SIG-M5 (cell line): ENCODE data around the gene SLC15A1.
"Not testable (repeated sequence)": the region's sequence is repeated elsewhere in the genome, so short reads cannot be mapped to it uniquely, and the experiment has no call there.

Source experiments
- DNase-seq: peaks from one replicate; lab custom pipeline; 2025; lab: John Stamatoyannopoulos, UW

The SLC15A1 gene

DNA sequence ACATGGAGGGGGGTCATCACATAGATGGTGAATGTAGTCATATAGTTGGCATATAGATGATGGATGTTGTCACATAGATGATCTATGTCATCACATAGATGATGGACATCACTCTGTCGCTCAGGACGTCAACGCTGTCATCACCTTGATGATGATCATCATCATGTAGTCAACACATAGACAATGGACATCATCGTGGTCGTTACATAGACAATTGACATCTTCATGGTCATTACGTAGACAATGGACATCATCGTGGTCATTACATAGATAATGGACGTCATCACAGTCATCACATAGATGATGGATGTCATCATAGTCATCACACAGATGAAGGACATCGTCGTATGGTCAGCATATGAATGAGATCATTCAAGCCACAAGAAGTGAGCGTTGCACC is 28.6 kb upstream of the SLC15A1 start:
- no peak for DNase-seq

DNA sequence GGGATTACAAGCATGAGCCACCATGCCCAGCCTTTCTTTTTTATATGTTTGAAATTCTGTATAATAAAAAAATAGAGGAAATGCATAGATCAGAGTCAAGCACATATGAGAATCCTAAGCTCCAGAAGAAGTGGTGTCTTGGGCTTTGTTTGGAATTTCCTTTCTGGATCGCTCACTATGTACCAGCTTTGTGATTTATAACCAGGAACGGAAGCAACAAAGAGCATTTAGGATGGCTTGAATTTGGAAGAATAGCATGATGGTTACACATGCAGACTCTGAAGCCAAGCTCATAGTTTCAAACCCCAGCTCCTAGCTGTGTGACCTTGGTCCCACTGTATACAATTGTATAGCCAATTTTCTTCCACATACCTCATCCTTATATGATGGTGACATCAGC is 28.0 kb upstream of the SLC15A1 start:
- no peak for DNase-seq

DNA sequence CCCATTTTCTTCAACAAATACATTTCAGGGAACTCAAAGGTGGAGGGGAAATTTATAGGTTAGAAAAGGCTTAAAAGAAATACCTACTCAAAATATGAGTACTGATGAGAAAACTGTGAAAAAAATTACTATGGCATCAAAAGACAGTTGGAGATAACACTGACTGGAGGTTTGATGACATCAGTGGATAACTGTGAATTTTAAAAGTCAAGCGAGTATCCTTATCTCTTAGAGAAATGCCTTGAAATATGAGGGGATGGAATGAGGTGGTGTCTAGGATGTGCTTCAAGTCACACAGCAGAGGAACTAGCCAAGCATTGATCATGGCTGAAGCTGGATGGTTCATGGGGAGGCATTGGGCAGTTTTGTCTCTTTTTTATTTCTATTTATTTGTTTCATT is 27.2 kb upstream of the SLC15A1 start:
- DNase-seq: no peak

DNA sequence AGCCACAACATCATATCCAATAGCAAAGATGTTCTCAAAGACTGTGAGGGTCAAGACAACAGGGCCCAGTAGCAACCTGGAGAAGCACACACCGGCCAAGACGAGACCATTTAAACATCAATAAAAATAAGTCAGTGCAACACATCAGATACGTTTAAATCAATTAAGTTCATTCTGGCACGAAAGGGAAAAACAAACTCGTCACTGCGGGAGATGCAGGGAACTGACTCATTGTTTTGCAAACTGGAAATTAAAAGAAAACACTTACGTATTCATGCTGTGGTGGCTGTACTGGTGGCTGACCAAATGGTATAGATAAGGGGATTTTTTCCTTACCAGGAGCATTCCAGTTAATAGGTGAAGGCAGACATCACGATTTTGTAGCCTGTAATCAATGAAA is 26.3 kb upstream of the SLC15A1 start:
- DNase-seq: no peak

DNA sequence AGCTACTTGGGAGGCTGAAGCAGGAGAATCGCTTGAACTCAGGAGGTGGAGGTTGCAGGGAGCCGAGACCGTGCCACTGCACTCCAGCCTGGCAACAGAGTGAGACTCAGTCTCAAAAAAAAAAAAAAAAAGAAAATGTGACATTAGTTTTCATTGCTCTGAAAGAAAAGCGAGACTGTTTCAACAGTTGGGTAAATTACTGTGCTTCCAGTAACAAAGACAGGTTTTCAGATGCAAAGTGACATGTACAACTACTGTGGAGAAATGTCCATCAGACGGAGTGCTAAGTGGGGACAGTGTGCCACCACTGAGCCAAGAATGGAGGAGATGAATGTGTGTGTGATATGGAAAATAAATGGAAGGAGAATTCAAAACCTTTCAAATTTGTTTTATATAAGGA is 24.2 kb upstream of the SLC15A1 start:
- DNase-seq: no peak

DNA sequence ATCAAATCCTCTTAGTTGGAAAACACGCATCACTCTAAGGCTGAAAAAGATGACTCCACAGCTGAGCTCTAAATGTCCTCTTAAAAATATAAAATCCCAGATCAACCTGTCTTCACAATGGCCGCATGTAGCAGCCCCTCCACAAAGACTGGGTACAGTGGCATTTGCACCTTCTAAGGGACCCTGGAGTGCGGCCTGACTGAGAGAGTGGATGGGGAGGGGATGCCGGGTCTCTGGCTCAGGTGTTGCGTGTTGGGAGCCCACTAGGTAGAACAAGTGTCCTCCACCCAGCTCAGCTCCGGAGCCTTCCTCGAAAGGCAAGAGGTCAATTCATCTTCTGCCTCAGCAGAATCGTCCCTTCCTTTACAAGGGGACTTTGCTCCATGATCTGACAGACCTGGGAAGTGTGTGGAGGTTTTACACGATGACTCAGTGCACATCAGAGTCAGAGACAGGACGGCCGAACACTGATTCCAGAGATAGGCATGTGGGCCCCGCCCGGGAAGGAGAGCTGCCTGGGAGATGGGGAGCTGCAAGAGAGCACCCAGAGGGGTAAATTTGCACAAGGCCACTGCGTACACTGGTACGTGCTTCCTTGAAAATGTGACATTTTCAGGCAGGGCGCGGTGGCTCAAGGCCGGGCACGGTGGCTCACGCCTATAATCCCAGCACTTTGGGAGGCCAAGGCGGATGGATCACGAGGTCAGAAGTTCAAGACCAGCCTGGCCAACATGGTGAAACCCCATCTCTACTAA is 23.5 kb upstream of the SLC15A1 start:
- no peak for DNase-seq

DNA sequence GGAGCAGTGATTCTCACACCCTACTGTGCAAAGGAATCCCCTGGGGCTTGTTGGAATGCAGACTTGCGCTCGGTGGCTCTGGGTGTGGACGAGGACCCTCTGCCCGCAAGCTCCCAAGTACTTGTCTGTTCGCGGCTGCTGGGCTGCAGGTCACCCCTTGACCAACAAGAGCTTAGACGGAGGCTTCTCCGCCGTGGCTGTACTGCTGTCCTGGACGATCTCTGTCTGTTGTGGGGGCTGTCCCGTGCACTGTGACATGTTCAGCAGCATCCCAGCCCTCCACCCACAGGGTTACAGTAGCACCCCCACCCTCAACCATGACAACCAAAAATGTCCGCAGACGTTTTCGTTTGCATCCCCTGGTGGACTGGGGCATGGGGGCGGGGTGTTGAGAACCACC is 22.9 kb upstream of the SLC15A1 start:
- DNase-seq: no peak

DNA sequence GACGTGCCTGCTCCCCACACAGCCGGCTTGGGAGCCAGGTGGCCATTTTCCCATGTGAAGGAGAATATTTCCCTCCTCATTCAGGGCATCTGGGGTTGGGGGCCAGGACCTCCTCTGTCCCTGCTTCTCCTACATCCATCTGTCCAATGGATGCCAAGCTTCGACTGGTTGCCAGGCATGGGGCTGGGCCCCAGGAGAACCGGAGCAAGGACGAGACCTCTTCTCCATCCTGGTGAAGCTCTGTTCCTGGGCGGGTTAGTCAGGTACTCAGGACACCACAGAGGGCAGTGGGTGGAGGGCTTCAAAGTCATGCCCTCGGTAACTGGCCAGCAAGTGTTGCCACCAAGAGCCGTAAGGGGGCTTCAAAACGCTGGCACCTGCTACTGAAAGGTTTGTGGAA is 22.3 kb upstream of the SLC15A1 start:
- DNase-seq: no peak

DNA sequence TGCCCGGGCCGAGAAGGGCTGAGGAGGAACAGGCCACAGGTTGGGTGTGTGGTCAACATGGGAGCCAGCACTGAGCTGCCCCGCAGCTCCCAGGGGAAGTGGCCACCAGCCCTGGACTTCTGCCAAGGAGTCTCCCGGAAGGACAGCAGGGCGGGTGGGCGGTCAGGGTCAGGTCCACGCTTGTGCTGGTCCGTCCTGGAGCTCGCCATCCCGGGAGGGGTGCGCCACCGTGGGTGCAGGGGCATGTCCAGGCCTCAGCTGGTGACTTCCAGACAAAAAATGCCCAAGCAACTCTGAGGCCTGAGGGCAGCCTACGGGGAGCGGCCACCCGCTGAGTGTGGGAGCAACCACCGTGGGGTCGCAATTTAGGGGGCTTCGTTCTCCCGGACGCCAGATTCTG is 21.4 kb upstream of the SLC15A1 start:
- no peak for DNase-seq

DNA sequence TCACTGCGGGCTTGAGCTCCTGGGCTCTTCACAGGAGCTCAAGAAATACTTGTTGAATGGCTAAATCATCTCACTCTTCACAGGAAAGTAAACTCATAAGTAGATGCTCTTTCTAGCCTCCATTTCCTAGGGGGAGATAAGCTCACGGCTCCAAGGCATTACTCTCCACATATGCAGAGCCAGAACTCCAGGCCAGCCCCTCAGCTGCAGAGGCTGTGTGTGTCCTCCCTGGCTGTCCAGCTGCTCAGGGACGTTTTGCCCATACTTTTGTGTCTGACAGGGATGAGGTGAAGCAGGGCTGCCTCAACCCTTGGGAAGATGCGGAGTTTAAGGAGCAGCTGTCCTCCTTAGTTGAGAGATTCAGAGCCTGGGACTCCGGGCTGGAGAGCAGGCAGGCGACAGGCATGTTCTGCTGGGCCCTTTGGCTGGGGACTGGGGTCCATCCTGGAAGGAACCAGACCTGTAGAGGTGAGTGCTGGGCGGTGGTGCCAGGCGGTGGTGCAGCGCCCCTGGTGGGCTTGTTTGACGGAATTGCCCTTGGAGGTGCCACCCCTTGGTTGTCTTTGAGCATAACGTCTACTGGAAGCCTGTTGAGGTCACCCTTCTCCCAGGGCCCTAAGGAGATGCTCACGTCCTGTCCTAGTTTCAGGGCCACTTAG is 20.5 kb upstream of the SLC15A1 start:
- DNase-seq: no peak

DNA sequence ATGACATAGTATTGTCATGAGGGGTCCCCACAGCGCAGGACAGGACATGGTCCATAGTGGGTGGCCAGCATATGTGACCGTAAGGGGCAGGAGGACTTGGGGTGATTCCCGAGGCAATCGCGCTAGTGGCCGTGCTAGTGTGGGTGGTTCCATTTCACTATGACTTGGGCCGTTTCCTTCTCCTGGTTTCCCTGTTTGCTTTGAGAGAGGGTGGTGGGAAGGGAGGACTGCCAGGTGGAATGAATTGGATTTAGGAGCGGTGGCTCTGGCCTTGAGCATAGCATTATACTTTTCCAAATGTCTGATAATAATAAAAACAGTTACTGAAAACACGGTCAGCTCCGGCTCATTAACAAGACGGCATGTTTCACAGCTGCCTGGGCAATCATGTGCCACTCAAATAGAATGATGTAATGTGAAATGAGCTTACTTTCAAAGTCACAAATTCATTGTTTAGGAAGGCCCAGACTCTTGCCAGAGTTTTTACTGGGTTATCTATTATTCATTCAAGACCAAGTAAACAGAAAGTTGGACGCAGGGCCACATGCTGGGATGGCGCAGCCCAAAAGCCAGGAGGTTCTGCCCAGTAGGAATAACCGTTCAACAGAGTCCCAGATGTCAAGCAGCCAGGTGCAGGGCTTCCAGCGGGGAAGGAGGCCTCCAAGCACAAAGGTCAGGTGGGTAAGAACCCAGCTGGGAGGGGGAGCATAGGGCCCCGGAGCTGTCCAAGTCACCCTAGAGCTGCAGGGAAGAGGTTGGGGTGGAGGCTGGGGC is 19.6 kb upstream of the SLC15A1 start:
- no peak for DNase-seq

DNA sequence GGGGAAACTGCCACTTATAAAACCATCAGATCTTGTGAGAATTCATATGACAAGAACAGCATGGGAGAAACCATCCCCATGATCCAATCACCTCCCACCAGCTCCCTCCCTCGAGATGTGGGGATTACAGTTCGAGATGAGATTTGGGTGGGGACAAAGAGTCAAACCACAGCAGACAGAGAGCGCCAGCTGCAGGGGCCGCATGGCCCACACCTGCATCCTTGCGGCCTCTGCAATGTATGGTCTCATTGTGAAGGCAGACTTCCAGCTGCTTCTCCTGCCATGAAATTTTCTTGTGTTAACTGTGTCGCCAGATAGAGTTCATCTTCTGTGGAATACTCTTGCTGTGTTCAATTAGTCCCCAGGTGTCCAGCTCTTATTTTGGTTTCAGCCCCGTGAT is 17.3 kb upstream of the SLC15A1 start:
- no peak for DNase-seq

DNA sequence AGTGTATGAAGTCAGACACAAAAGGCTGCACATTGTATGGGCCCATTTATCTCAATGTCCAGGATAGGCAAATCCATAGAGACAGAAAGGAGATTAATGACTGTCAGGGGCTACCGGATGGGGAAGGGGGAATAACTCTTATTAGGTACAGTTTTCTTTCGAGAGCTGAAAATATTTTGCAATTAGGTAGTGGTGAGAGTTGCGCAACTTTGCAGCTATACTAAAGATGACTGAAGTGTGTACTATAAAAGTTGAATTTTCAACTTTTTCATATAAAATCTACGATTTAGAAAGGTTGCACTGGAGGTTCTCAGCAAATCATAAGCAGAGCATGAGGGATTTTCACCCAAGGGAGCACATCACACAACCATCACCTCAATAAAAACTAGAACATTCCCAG is 16.1 kb upstream of the SLC15A1 start:
- DNase-seq: no peak

DNA sequence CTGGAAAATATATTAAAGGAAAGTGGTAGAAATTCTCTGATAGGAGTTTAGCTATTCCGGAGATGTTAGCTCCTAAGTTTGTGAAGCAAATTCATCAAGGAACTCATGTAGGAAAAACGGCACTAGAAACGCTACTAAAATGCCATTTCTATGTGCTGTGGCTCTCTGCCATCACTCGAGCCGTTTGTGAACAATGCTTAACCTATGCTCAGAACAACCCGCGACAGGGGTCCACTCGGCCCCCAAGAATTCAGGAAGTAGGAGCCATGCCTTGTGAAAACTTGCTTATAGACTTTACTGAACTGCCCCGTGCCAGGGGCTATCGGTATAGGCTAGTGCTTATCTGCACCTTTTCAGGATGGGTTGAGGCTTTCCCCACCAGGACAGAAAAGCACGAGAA is 14.2 kb upstream of the SLC15A1 start:
- DNase-seq: no peak

DNA sequence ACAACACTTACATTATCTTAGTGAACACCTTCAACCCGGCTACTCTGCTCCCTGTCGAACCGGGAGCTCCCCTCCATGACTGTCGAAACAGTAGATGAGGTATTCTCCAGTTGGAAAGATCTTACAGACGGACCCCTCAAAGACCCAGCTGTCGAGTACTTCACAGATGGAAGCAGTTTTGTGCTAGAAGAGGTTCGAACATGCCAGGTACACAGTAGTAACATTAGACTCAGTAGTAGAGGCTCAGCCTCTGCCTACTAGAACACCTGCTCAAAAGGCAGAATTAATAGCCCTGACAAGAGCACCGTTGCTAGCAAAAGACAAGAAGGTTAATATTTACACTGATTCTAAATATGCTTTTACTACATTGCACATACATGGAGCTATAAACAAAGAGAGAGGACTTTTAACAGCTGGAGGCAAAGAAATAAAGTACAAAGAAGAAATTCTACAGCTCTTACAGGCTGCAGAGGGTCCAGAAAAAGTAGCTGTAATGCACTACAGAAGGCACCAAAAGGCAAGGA is 13.6 kb upstream of the SLC15A1 start:
- DNase-seq: no peak

DNA sequence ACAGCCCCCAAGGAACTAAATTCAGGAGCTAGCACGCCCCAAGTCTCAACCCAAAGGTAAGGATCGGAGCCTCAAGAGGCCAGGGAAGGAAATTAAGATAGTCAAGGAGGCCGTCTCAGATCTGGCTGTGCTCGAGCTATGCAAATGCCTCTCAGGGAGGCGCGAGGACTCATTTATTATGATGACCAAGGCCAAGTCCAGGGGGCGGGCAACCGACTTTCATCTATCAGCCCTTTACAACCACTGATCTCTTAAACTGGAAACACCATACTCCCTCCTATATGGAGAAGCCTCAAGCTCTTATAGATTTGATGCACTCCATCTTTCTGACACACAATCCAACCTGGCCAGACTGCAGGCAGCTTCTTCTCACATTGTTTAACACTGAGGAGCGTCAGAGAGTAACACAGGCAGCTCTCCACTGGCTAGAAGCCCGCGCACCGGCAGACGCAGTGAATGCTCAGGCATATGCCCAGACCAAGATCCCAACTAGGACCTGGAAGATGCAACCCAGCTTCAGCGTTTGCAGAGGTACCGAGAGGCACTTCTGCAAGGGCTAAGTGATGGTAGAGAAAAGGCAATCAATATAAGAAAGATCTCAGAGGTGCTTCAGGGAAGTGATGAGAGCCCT is 9.6 kb upstream of the SLC15A1 start:
- no peak for DNase-seq

DNA sequence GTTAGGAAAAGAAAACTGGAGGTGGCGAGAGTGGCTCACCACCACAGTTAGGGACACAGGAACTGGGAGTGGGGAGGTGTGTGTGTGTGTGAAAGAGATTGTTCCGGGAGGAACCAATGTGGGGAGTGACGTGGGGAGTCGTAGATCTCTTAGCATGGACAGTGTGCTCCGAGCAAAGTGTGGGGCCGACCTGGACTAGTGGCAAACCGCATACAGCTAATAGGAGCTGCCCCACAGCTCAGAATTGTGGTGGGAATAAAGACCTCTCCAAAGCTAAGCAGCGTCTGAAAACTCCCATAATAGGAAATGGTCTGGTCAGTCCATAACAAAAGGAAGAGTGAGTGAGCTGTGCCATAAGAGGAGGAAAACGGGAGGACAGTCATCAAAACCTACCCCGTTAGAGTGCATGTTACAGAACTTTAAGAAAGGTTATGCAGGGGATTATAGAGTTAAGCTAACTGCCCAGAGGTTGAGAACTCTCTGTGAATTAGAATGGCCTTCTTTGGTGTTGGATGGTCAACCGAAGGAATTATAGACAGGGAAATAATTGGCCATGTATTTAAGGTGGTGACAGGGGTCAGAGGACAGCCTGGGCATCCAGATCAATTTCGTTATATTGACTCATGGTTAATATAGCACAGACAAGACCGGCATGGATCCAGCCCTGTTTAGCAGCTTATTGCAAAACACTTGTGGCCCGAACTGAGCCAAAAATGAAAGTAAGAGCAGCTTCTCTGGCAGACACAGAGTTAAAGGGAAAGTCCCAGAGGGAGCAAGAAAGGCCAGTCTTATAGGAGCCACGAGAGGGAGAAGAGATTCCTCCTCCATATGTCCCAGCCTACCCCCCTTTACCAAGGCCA is 8.9 kb upstream of the SLC15A1 start:
- no peak for DNase-seq

DNA sequence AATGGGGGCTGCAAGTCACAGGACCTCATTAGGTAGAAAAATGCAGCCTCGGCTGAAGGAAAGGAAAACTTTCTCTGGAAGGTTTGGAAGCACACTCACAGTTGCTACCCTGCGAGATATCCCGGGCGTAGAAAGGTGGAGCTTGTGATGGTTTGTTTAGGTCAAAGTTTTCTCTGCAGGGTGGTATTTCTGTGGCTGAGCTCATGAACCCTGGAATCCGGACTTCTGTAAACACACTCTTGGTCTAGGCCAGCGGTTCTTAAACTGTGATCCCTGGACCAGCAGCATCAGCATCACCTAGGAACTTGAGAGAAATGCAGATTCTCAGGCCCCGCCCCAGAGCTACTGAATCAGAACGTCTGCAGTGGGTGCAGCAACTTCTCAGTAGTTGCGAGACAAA is 3.3 kb upstream of the SLC15A1 start:
- DNase-seq: no peak

DNA sequence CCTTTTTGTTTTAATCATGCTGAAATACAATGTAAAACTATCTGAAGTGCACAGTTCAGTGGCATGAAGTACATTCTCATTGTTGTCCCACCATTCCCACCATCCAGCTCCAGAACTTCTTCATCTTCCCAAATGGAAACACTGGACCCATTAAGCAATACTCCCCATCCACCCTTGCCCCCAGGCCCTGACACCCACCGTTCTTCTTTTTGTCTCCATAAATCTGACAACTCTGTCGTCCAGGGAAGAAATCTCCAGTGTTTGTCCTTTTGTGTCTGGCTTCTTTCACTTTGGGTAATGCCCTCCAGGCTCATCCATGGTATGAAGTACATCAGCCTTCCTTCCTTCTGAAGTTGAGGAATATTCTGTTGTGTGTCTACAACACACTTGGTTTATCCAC is 2.6 kb upstream of the SLC15A1 start:
- no peak for DNase-seq

DNA sequence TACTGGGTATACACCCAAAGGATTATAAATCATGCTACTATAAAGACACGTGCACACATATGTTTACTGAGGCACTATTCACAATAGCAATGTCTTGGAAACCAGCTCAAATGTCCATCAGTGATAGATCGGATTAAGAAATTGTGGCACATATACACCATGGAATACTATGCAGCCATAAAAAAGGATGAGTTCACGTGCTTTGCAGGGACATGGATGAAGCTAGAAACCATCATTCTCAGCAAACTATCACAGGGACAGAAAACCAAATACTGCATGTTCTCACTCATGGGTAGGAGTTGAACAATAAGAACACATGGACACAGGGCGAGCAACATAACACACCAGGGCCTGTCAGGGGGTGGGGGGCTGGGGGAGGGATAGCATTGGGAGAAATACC is 2.0 kb upstream of the SLC15A1 start:
- DNase-seq: not testable (repeated sequence)

DNA sequence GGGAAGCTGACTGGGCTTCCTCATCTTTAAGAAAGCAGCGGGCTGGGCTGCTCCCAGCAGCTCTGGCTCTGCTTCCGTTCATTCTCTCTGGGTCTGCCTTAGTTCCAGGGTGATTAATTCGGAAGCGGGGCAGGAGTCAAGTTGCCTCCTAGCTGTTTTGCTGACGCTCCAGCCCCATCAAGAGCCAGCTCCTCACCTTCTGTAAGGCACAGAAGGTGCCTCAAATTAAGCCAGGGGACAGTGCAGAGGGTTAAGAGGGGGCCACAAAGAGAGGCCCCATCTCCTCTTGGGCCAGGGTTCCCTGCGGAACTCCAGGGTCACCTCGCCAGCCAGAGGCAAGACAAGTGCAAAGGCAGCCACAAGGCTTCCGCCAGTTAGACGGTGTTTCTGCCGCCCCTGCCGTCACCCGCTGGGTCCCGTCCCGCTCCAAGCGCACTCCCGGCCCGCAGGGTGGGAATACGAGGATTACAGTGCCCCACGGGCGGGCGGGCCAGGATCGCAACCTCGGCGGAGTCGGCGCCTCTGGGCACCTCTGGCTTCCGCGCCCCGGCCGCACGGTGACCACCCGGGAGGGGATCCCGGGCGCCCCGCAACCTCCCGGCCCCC is 508 bp downstream of the SLC15A1 start:
- DNase-seq: no peak
